HPDE6-E6E7 (cell line): Measurements from ENCODE around the gene FLG.
A peak's percentile ranks its signal among the peaks of the same experiment; 100 is the strongest.
"Not testable (repeated sequence)": the region's sequence is repeated elsewhere in the genome, so short reads cannot be mapped to it uniquely, and the experiment has no call there.

ENCODE experiments used
- DNase-seq: peaks from one replicate; pipeline ENCODE4 v3.0.0; 2011; ENCODE audit warnings: missing footprints; ENCODE audit errors: extremely low spot score

FLG gene

GRCh38 chr1:152325111-152325510, at the start of gene FLG:
Gene FLG (minus strand): TSS chr1:152325239. CDS start chr1:152315456, 9,783 bp downstream.
- DNase-seq = peak; percentile 27

- DNase-seq = no peak
Measured at GRCh38 chr1:152374451-152374850, 49.4 kb upstream of the FLG start.

GRCh38 chr1:152372672-152373071, 47.6 kb upstream of the FLG start:
- DNase-seq = no peak

- peak; percentile 85 for DNase-seq
Measured at GRCh38 chr1:152367436-152367835, 42.4 kb upstream of the FLG start.

GRCh38 chr1:152359906-152360305, 34.9 kb upstream of the FLG start, which contains the start of gene FLG2:
Gene FLG2 (minus strand): TSS chr1:152360006. CDS start chr1:152358884, 1,122 bp downstream.
- DNase-seq = no peak

- DNase-seq = no peak
Measured at GRCh38 chr1:152356736-152357135, 31.7 kb upstream of the FLG start.

- DNase-seq = no peak
Measured at GRCh38 chr1:152349611-152350010, 24.6 kb upstream of the FLG start.

GRCh38 chr1:152348447-152348846, 23.4 kb upstream of the FLG start:
- no peak for DNase-seq

GRCh38 chr1:152347116-152347728, 22.2 kb upstream of the FLG start:
- peak; percentile 26 for DNase-seq

GRCh38 chr1:152344438-152344837, 19.4 kb upstream of the FLG start:
- no peak for DNase-seq

- DNase-seq = no peak
Measured at GRCh38 chr1:152343006-152343405, 18.0 kb upstream of the FLG start.

GRCh38 chr1:152335399-152335798, 10.4 kb upstream of the FLG start:
- no peak for DNase-seq

GRCh38 chr1:152328801-152329391, 3.9 kb upstream of the FLG start:
- DNase-seq = no peak

- no peak for DNase-seq
Measured at GRCh38 chr1:152313970-152314369, 11.1 kb downstream of the FLG start.

- no peak for DNase-seq
Measured at GRCh38 chr1:152313319-152313801, 11.7 kb downstream of the FLG start.

- DNase-seq = not testable (repeated sequence)
Measured at GRCh38 chr1:152312169-152312568, 12.9 kb downstream of the FLG start.

GRCh38 chr1:152309955-152310354, 15.1 kb downstream of the FLG start:
- no peak for DNase-seq

GRCh38 chr1:152309320-152309901, 15.6 kb downstream of the FLG start:
- not testable (repeated sequence) for DNase-seq

- DNase-seq = not testable (repeated sequence)
Measured at GRCh38 chr1:152308758-152309157, 16.3 kb downstream of the FLG start.

- not testable (repeated sequence) for DNase-seq
Measured at GRCh38 chr1:152307970-152308369, 17.1 kb downstream of the FLG start.

GRCh38 chr1:152306123-152306522, 18.9 kb downstream of the FLG start:
- DNase-seq = not testable (repeated sequence)

- not testable (repeated sequence) for DNase-seq
Measured at GRCh38 chr1:152304773-152305172, 20.3 kb downstream of the FLG start.
